Measurements from ENCODE around the gene COQ7.

DNA sequence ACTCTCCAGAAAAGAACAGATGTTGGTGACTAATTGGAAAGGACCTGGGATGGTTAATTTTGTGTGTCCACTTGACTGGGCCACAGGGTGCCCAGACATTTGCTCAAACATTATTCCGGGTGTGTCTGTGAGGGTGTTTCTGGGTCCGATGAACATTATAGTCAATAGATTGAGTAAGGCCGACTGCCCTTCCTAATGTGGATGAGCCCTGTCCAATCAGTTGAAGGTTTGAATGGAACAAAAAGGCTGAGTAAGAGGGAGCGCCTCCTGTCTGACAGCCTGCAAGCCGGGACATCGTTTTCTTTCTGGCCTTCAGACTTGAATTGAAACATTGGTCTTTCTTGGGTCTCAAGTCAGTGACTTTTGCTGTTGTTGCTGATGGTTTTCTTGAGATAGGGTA lies 23.5 kb downstream of the COQ7 start:
- TF ChIP-seq, protein P1, sequence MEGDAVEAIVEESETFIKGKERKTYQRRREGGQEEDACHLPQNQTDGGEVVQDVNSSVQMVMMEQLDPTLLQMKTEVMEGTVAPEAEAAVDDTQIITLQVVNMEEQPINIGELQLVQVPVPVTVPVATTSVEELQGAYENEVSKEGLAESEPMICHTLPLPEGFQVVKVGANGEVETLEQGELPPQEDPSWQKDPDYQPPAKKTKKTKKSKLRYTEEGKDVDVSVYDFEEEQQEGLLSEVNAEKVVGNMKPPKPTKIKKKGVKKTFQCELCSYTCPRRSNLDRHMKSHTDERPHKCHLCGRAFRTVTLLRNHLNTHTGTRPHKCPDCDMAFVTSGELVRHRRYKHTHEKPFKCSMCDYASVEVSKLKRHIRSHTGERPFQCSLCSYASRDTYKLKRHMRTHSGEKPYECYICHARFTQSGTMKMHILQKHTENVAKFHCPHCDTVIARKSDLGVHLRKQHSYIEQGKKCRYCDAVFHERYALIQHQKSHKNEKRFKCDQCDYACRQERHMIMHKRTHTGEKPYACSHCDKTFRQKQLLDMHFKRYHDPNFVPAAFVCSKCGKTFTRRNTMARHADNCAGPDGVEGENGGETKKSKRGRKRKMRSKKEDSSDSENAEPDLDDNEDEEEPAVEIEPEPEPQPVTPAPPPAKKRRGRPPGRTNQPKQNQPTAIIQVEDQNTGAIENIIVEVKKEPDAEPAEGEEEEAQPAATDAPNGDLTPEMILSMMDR (IDR thresholded peaks at IDR 0.05; ENCODE audit: low read length): no peak
- no peak for TF ChIP-seq EZH2 (IDR thresholded peaks at IDR 0.05; ENCODE audit: borderline replicate concordance, low read length)

All from OCI-LY1 (cell line).